ENCODE measurements around the gene PLCH2.

GRCh38 chr1:2445823-2446215, 30.3 kb upstream of the PLCH2 start:
- TF ChIP-seq CTCF (IDR thresholded peaks at IDR 0.05 in 4 of 5, conservative IDR thresholded peaks at IDR 0.05 in 1 of 5) = no peak
- no peak for TF ChIP-seq POLR2A (IDR thresholded peaks at IDR 0.05)
